Prostate gland (tissue), 2 donors: ENCODE measurements around the gene LOXL4.

Experiments
- POLR2A ChIP-seq: fragments of 450-650 bp; IDR thresholded peaks from one replicate; pipeline ENCODE4 v1.6.1; 2016; ENCODE audit warnings: antibody characterized with exemption, mild to moderate bottlenecking
- TF ChIP-seq, protein P1 (sequence below), 4 experiments: fragments of 200-600 bp in 2 of 4; fragments of 450-650 bp in 2 of 4; sonication (generic) in 2 of 4; IDR thresholded peaks; 1 replicate in 3 of 4; 2 replicates in 1 of 4; pipeline ENCODE4 v1.5.1; 2016 to 2019; ENCODE audit warnings: antibody characterized with exemption in 4 of 4, mild to moderate bottlenecking in 2 of 4, moderate library complexity in 2 of 4

GRCh38 chr10:98268694-98269431 lies 869 bp upstream of the LOXL4 start:
- TF ChIP-seq, protein P1, sequence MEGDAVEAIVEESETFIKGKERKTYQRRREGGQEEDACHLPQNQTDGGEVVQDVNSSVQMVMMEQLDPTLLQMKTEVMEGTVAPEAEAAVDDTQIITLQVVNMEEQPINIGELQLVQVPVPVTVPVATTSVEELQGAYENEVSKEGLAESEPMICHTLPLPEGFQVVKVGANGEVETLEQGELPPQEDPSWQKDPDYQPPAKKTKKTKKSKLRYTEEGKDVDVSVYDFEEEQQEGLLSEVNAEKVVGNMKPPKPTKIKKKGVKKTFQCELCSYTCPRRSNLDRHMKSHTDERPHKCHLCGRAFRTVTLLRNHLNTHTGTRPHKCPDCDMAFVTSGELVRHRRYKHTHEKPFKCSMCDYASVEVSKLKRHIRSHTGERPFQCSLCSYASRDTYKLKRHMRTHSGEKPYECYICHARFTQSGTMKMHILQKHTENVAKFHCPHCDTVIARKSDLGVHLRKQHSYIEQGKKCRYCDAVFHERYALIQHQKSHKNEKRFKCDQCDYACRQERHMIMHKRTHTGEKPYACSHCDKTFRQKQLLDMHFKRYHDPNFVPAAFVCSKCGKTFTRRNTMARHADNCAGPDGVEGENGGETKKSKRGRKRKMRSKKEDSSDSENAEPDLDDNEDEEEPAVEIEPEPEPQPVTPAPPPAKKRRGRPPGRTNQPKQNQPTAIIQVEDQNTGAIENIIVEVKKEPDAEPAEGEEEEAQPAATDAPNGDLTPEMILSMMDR (IDR thresholded peaks at IDR 0.05) = no peak
- TF ChIP-seq POLR2A = no peak
